ENCODE results near the gene HOXC9.

The HOXC9 gene

DNA sequence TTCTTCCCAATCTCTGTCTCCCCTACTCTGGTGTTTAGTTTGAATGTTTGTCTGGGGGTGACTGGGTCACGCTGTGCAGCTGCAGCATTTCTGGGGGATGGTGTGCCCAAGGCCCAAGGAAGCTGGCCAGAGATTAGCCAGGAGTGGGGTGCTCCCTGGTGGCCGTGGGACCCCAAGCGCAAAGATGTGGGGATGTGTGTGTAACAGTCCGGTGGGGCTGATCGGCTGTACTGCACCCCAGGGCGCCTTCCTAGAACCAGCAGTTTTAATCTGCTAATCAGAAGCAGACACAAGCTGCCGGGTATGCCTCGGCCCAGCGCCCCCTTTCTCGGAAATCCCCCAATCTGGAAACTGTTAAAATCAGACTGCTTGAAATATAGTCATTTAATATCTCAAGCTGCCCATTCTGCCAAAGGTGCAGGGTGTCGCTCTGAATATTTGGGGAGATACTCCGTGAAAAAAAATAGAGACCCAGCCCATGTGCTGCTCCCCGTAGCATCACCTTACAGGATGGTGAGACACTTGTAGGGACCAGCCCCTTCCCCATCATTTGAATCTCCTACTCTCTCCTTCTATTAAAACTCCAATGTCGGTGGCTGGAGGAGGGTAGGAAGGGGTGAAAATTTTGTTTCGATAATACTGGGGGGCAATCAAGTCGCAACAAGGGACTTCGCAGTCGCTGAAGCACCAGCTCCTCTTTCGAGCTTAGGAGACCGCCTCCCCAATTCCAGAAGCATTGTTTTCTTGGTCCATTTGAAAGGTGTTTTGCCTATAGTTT, 4.3 kb downstream of the HOXC9 start:
- TF ChIP-seq POLR2AphosphoS5 (IDR thresholded peaks at IDR 0.05; ENCODE audit: low read depth, low read length) (no peak), REST (IDR thresholded peaks at IDR 0.05; ENCODE audit: insufficient read depth in 1 of 2, low read depth in 2 of 2, low read length in 2 of 2) (no peak), TAF1 (IDR thresholded peaks at IDR 0.05; ENCODE audit: borderline replicate concordance, insufficient read depth, low read length) (no peak), FOXP2 (optimal IDR thresholded peaks at IDR 0.05; ENCODE audit: borderline replicate concordance, extremely low read depth, extremely low read length, insufficient read depth) (no peak), SIN3A (IDR thresholded peaks at IDR 0.05; ENCODE audit: borderline replicate concordance, insufficient read depth, low read length) (no peak)

- no peak for TF ChIP-seq SIN3A (IDR thresholded peaks at IDR 0.05; ENCODE audit: borderline replicate concordance, insufficient read depth, low read length)
- TF ChIP-seq FOXP2 (optimal IDR thresholded peaks at IDR 0.05; ENCODE audit: borderline replicate concordance, extremely low read depth, extremely low read length, insufficient read depth) = peak; percentile 34
These were observed 5.0 kb downstream of the HOXC9 start for GRCh38 chr12:54004841-54005530.

DNA sequence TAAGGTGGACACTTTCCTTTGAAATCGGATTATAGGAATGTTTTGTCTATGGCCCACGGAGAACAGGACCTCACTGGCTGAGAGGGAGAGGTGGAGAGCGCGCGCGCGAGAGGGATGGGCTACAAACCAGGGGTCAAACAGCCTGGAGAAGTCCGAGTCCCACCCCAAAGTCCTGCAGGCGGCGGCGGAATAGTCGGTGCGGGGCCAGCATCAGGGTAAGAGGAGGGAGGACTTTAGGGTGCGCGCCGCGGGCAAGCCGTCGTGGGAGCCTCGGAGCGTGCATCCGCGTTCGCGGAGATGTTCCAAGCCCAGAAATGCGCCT, 5.5 kb downstream of the HOXC9 start:
- no peak for TF ChIP-seq SIN3A (IDR thresholded peaks at IDR 0.05; ENCODE audit: borderline replicate concordance, insufficient read depth, low read length)
- no peak for TF ChIP-seq FOXP2 (optimal IDR thresholded peaks at IDR 0.05; ENCODE audit: borderline replicate concordance, extremely low read depth, extremely low read length, insufficient read depth)
- no peak for TF ChIP-seq REST (IDR thresholded peaks at IDR 0.05; ENCODE audit: insufficient read depth in 1 of 2, low read depth in 2 of 2, low read length in 2 of 2)
- no peak for TF ChIP-seq POLR2AphosphoS5 (IDR thresholded peaks at IDR 0.05; ENCODE audit: low read depth, low read length)
- no peak for TF ChIP-seq TAF1 (IDR thresholded peaks at IDR 0.05; ENCODE audit: borderline replicate concordance, insufficient read depth, low read length)

- TF ChIP-seq SIN3A (IDR thresholded peaks at IDR 0.05; ENCODE audit: borderline replicate concordance, insufficient read depth, low read length) = no peak
- TF ChIP-seq FOXP2 (optimal IDR thresholded peaks at IDR 0.05; ENCODE audit: borderline replicate concordance, extremely low read depth, extremely low read length, insufficient read depth) = peak; percentile 36
- TF ChIP-seq POLR2AphosphoS5 (IDR thresholded peaks at IDR 0.05; ENCODE audit: low read depth, low read length) = no peak
- no peak for TF ChIP-seq TAF1 (IDR thresholded peaks at IDR 0.05; ENCODE audit: borderline replicate concordance, insufficient read depth, low read length)
These were observed 6.0 kb downstream of the HOXC9 start for GRCh38 chr12:54005853-54006558.

- TF ChIP-seq POLR2AphosphoS5 (IDR thresholded peaks at IDR 0.05; ENCODE audit: low read depth, low read length) (no peak), REST (IDR thresholded peaks at IDR 0.05; ENCODE audit: insufficient read depth in 1 of 2, low read depth in 2 of 2, low read length in 2 of 2) (no peak), SIN3A (IDR thresholded peaks at IDR 0.05; ENCODE audit: borderline replicate concordance, insufficient read depth, low read length) (no peak), FOXP2 (optimal IDR thresholded peaks at IDR 0.05; ENCODE audit: borderline replicate concordance, extremely low read depth, extremely low read length, insufficient read depth) (no peak), TAF1 (IDR thresholded peaks at IDR 0.05; ENCODE audit: borderline replicate concordance, insufficient read depth, low read length) (no peak)
These were observed 6.7 kb downstream of the HOXC9 start for GRCh38 chr12:54006559-54007220.

Data from PFSK-1 (cell line).